GM19193 (cell line): ENCODE results near the gene CDX2.

Experiments
- POLR2A ChIP-seq: IDR thresholded peaks from 4 replicates; pipeline ENCODE4 v1.6.1; 2011; ENCODE audit not compliant: insufficient read depth, insufficient read length; ENCODE audit errors: extremely low read depth

The CDX2 gene

DNA sequence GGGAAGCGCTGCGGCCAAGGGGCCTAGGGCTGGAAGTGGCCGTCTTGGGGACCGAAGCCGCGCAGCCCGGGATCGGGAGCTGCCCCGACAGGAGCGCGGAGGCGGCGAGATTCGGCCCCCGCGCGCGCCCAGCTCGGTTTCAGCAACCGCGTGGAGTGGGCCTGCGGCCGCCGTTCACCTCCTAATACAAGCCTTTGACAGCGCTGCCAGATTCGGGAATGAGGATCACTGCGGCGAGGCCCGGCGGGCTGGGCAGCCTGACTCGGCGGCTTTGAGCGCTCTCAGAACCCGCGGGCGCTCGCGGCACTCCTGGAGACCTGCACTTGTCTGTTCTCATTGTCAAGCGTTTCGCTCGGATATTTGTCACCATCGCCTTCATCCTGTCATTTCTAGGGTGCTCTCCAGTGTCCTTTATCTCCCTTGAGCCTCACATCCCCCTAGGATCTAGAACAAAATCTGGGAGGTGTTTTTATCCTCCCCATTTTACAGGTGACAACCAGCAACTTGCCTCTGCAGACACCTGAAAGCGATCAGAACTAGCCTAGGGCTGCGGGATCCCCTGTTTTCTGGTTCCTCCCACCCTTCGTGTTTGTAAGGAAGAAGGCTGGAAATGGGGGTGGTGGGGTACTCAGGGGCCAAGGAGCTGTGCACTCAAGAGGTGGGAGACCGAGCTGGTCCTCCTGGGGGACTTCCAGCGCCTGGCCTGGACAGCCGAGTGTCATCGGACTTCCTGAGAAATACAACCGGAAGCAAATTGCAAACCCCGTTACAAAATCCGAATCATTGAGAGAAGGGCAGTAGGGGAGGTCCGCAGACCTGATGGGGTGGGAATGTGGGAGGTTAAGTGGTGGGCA is 1.5 kb upstream of the CDX2 start:
- no peak for TF ChIP-seq POLR2A

DNA sequence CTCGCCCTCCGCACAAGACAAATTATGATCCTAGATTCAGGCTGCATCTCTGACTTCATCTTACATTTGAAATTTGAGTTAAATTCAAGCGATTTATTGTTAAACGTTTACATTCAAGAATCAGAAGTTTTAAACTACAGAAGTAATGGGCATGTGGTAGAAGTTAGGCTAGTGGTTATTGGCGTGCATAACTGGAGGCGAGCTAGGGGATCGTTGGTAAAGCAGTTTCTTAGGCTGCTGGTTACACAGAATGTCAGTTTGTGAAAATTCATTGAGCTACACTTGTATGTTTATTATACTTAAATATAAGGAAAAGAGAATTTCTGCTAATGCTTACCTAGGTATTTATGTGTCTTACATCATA is 733 bp upstream of the CDX2 start:
- TF ChIP-seq POLR2A, result no peak

DNA sequence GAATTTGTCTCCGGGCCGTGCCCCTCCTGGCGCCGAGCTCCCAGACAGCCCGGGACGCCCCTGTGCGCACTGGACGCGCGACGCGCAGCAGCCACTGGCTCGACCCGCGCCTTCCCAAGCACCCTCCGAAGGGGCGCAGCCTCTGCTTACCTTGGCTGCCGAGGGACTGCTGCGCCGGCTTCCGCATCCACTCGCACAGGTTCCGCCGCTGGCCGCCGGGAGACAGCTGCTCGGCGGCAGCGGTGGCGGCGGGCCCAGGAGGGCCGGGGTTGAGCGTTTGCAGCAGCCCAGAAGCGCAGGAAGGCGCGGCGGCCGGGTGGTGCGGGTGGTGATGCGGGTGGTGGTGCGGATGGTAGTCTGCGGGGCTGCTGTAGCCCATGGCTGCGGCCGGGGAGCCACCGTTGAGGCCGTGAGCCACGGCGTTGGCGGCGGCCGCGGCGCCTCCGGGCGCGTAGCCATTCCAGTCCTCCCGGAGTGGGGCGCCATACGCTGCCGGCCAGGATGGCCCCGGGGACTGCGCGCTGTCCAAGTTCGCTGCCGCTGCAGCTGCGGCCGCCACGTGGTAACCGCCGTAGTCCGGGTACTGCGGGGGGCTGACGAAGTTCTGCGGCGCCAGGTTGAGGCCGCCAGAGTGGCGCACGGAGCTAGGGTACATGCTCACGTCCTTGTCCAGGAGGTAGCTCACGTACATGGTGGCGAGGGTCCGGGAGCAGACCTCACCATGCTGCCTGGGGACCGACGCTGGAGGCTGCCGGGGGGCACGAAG is 616 bp downstream of the CDX2 start:
- no peak for TF ChIP-seq POLR2A

DNA sequence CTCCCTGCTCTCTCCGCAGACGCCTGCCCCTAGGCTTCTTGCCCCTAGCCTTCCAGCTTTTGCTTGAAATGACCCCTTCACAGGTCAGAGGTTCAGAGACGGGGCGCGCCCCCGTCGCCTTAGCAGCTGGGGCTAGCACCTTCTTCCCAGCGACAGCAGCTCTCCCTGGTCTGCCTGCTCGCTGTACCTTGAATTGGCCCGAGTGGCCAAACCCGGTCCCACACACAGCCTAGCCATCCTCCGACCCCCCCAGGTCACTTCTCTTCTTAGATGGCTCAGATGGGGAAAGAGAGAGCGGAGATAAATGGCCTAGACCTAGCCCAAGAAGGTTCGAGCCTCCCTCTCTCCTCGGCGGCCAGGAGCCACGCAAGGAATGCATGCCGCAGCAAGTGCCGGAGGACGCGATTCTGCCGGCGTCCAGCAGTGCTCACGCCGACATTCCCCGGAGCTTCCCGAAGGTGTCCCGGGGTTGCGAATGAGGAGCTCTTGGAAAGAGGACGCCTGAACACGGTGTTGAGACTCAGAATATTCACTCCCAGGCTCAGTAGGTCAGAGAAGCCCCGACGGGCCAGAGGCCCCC is 1.3 kb downstream of the CDX2 start:
- TF ChIP-seq POLR2A, result no peak

DNA sequence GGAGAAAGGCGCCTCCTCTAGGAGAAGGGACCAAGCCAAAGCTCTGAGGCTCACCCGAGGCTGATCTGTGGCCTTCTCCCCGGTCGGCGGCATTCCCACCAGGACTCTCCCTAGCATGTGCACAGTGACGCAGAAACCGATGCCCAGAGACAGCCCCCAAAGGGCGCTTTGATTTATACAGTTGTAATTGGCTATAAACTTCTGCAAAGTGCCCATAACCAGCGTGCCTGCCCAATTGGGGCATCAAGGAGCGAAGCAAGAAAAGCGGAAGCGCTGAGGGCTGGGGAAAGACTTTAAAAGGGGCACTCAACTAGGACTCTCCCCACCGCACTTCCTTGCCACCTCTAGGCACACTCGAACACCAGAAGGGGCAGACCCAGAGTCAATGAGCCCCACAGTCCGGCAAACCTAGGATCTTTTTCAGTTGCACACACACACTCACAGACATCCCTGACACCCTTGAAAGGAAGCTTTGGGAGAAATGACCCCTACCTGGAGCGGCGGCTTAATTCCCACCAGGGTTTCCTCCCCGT is 1.8 kb downstream of the CDX2 start:
- TF ChIP-seq POLR2A, result no peak

DNA sequence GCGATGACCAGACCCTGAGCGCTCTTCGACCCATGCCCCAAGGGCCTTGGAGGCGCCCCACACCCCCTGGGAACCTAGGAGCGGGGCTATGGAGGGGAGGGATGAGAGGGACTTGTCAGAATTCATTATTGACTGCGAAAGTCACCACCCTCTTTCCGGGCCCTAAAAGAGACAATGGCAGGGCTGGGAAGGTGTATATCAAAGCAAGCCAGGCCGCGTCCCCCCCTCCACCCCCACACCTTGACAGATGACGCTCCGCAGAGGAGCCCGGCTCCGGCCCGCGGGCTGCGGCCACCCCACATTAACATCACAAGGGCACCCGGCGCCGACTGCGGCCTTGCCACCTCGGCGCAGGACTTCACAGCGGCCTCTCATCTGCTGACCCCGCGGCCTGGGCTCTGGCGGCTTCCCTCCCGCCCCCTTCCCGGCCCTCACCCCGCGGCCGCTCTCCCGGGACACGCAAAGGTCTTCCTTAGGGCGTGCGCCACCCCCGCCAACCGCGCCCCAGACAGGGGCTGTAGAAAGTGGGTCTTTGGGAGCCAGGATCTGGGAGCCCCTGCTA is 2.4 kb downstream of the CDX2 start:
- TF ChIP-seq POLR2A, result no peak

DNA sequence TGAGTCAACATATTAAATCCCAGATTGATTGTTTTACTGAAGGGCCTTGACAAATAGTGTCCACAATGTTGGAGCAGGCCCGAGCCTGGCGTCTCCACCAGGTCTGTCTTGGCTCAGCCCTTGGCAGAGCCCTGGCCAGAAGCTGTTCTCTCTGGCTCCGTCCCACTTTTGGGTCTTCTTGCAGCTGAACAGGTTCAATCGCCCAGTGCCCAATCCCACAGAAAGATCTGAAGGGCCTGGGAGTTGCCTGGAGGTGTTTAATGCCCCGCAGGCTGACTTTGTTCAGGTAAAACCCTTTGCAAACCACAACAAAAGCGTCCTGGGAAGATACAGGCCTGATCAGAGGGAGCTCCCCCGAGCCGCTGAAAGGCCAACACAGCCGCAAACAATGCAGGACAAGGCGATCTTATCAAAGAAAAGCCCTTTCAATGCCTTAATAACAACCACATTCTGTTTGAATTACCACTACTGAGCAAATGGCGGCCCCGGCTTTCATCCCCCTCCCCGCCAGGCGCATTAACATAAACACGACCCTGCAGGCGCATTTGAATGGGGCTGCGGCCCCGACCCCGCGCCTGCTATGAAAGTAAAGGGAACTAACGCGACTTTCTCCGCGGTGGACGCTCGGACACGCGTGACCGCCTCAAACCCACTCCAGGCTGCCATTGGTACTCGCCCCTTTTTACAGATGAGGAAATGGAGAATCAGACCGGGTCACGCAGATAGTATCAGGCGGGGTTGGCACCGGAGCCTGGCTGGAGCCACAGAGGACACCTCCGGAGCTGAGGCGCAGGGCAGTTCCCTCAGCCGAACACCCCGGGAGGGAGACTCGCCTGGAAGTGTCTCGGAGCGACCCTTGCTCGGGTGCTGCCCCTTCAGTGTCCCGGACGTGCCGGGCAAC is 3.1 kb downstream of the CDX2 start:
- TF ChIP-seq POLR2A, result no peak

DNA sequence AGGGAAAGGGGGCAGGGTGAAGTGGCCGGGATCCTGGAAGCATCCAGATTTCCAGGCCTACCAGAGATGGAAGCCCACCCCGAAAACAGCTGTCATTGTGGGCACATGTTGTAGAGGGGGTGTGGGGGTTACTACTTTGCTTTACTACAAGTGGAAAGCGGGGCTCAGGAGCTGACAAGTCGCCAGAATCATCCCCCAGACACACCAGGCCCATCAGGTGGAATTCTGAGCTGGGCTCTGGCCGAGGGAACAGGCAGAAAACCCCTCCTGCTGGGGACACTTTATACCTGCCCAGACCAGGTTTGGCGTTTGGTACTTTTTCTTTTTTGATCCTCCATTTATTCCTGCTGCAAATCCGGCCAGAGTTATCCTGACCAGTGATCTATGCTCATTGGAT is 3.8 kb downstream of the CDX2 start:
- TF ChIP-seq POLR2A, result no peak

DNA sequence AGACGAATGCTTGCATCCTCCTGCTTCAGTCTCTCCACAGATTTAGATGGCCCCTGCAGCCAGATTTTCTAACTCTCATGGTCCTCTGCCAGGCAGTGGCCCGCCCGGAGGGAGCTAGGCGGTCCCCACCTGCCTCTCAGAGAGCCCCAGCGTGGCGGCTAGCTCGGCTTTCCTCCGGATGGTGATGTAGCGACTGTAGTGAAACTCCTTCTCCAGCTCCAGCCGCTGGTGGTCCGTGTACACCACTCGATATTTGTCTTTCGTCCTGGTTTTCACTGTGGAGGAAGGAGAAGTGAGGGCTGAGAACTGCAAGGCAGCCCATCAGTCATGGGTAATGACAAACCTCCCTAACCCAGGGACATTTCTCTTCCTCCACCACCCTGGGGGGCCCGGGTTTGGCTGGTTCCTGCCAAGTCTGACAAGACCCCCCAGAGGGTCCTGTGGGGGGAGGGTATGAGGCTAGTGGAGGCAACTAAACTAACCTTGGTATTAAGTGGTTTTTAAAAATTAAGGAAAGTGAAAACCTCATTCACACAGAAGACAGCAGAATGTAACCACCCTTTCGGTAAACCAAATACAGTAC is 4.3 kb downstream of the CDX2 start:
- no peak for TF ChIP-seq POLR2A

DNA sequence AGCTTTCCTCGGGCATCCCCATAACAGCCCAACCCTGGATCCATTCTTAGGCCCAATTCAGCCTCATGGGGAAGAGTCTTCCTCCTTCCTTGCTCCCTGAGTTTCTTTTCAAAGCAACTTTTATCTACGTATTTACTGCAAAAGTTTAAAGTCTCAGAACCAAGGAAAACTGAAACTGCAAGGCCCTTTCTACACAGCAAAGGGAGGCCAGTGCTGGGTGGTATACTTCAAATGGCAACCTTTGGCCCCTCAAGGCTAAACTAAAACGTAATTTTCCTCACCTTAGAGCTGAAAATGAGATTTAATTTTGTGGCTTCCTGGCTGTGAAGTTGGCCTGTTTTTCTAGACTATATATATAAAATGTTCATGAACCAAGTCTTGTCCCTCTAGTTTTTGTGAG is 5.6 kb downstream of the CDX2 start:
- no peak for TF ChIP-seq POLR2A

DNA sequence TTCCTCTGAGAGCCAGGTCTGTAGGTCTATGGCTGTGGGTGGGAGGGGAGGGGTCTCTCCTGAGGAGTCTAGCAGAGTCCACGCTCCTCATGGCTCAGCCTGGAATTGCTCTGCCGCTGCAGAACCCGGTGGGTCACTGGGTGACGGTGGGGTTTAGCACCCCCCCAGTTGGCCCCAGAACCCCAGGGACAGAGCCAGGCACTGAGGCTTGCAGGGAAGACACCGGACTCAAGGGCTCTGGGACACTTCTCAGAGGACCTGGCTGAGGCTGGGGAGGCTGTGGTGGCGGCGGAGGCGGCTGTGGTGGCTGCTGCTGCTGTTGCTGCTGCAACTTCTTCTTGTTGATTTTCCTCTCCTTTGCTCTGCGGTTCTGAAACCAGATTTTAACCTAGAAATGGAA is 6.1 kb downstream of the CDX2 start:
- no peak for TF ChIP-seq POLR2A

DNA sequence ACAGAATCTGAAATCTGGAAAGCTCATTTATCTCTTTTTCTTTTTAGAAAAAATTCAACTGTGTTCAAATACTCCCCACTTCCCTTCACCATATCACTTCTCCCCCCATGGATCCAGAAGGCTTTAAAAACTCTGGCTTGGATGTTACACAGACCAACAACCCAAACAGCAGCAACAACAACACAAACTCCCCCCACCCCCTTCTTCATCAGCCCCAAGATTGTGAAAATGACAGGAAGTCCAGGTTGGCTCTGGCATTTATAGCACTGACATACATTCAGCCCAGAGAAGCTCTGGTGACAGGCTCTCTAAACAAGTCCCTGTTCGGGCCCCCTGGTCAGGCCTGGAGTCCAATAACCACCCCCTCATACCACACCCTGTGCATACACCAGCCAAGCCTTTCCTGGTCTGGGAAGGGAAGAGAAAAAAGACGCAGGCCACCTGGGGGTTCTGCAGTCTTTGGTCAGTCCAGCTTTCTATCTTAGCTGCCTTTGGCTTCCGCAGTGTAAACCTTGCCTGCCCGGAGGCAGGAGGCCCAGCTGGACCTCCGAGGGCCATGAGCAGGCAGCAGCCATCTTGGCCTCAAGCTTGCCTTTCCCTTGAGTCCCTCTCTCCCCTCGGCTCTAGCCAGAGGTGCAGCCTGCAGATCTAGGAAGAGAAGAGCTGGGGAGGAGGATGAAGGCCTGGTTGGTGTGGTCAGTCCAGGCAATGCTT is 6.8 kb downstream of the CDX2 start:
- TF ChIP-seq POLR2A, result no peak
